Caco-2 (cell line): Measurements from ENCODE around the gene TAF12. TPM values are rescaled to one million over a fixed set of nuclear protein-coding genes. Genes with fewer than 3 reads are reported as not detected.
A peak's percentile ranks its signal among the peaks of the same experiment; 100 is the strongest.

Experiments
- BruUV-seq: library from RNA; stranded (reverse); fragments of 400-500 nt; replicated peaks from 2 replicates; lab custom pipeline; 2021; lab: Mats Ljungman, UMichigan
- CTCF ChIA-PET: fragments of 300-600 bp; sonication (Branson Sonifier 250); formaldehyde crosslinking; loops from one replicate; lab custom pipeline; 2022; ENCODE audit warnings: antibody characterized with exemption; lab: Charles Lee
- POLR2A ChIA-PET: fragments of 300-600 bp; sonication (Branson Sonifier 250); formaldehyde crosslinking; loops from one replicate; lab custom pipeline; 2022; ENCODE audit warnings: antibody characterized with exemption; lab: Charles Lee
- DNase-seq, 2 experiments: peaks; one replicate each; pipeline versions ENCODE4 v3.0.0 to v3.0.0-alpha.2; 2020 to 2022
- H3K27me3 ChIP-seq: replicated peaks from 2 replicates; pipeline ENCODE4 v1.6.0; 2011; ENCODE audit warnings: low read length; ENCODE audit not compliant: control insufficient read depth, insufficient read depth
- H3K36me3 ChIP-seq: 2 replicates; pipeline ENCODE4 v1.5.1; 2011; ENCODE audit warnings: low read length; ENCODE audit not compliant: control insufficient read depth, insufficient read depth
- H3K4me1 ChIP-seq: fragments of 250-450 bp; sonication (Bioruptor Pico); 2 replicates; pipeline ENCODE4 v1.5.1; 2020; ENCODE audit warnings: mild to moderate bottlenecking
- H3K4me3 ChIP-seq: 2 replicates; pipeline ENCODE4 v1.5.1; 2011; ENCODE audit warnings: low read depth, mild to moderate bottlenecking, control low read depth, low read length
- H3K9me3 ChIP-seq: fragments of 250-450 bp; sonication (Bioruptor Pico); 2 replicates; pipeline ENCODE4 v1.5.1; 2020; ENCODE audit warnings: mild to moderate bottlenecking, moderate library complexity
- H3K27ac Mint-ChIP-seq: one replicate; pipeline ENCODE4 v1.8.0; 2022; ENCODE audit warnings: mixed read lengths; ENCODE audit not compliant: unreplicated experiment
- H3K27me3 Mint-ChIP-seq: one replicate; pipeline ENCODE4 v1.8.0; 2022; ENCODE audit warnings: mixed read lengths; ENCODE audit not compliant: insufficient read depth, unreplicated experiment
- H3K36me3 Mint-ChIP-seq: one replicate; pipeline ENCODE4 v1.8.0; 2022; ENCODE audit warnings: mild to moderate bottlenecking, mixed read lengths; ENCODE audit not compliant: insufficient read depth, unreplicated experiment
- H3K4me1 Mint-ChIP-seq: one replicate; pipeline ENCODE4 v1.8.0; 2022; ENCODE audit warnings: low read depth, mixed read lengths; ENCODE audit not compliant: unreplicated experiment
- H3K4me3 Mint-ChIP-seq: one replicate; pipeline ENCODE4 v1.8.0; 2022; ENCODE audit warnings: mild to moderate bottlenecking, moderate library complexity, mixed read lengths; ENCODE audit not compliant: unreplicated experiment
- H3K9me3 Mint-ChIP-seq: one replicate; pipeline ENCODE4 v1.8.0; 2022; ENCODE audit warnings: mixed read lengths; ENCODE audit not compliant: unreplicated experiment
- intact Hi-C: fragments of 100-400 bp; cut with micrococcal nuclease; formaldehyde crosslinking; loops from one replicate; pipeline ENCODE4 v1.10.0; 2022; ENCODE audit not compliant: unreplicated experiment
- total RNA-seq: library from RNA; stranded (reverse); gene quantifications from 2 replicates; pipeline ENCODE4 v1.2.3, GENCODE V29; 2022
- TF ChIP-seq, protein P1 (sequence below), 2 experiments: fragments of 200-600 bp in 1 of 2; IDR thresholded peaks; 1 replicate in 1 of 2; 2 replicates in 1 of 2; pipeline versions ENCODE4 v1.5.1 to v1.8.0; 2011 to 2022; ENCODE audit warnings: antibody characterized with exemption in 1 of 2, control low read depth in 1 of 2, inconsistent platforms in 1 of 2, low read depth in 1 of 2, low read length in 1 of 2, mild to moderate bottlenecking in 1 of 2, moderate library complexity in 1 of 2; ENCODE audit not compliant: insufficient read depth in 1 of 2, severe bottlenecking in 1 of 2, unreplicated experiment in 1 of 2

TAF12 gene
- total RNA-seq, 1 experiment from 2014 or later = 11.3 TPM

DNA sequence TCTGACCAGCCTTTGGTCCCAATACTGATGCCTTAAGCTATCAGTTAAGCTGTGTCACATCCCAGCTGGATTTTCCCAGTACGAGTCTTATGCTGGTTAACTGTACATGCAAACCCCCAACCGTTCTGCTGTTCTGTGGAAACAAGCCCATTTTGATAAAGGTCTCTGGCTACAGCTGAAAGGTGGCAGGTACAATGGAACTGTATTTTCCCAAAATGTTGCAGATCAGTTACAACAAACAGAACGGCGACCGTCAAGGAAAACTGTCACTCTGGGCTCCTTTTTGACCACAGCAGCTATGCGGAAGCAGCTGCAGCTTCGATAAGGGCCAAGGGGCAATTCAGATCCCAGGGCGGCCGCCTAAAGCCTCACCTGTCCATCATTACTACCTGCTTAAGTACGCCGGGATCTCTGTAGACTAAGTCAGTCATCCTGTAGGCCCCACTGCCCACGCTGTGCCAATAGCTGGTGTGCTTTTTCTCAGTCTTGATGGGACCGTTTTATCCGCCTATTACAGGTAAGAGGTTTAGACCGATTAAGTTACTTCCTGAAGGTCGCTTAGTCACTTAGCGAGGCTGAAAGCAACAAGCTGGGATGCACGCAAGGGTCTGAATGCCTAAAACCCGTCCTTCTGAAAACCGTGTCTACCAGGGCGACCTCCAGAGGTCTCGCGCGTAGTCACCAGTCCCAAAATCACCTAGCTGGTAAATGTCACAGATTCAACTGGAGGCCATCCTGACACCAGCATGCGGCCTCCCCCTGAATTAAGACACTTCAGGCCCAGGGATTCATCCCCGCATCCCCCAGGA is 61.9 kb downstream of the TAF12 start:
- peaks cover 4% of the 10 kb centered on the region for H3K36me3 ChIP-seq
- Mint-ChIP-seq H3K27me3 (no peaks in the 10 kb centered on the region), H3K4me3 (peak overlapping the region; percentile 85), H3K4me1 (peaks cover 11% of the 10 kb centered on the region), H3K9me3 (no peaks in the 10 kb centered on the region), H3K36me3 (peaks cover 65% of the 10 kb centered on the region), H3K27ac (peak overlapping the region; percentile 88)
- no peaks in the 10 kb centered on the region for H3K27me3 ChIP-seq
- intact Hi-C loops = loop anchor here (2.0 kb wide), 2 partner anchors 28 to 62 kb away; partner anchors contain the start of gene TRNAU1AP
- peaks cover 5% of the 10 kb centered on the region; the same call in 1 of the 2 replicates for H3K4me1 ChIP-seq
- TF ChIP-seq, protein P1, sequence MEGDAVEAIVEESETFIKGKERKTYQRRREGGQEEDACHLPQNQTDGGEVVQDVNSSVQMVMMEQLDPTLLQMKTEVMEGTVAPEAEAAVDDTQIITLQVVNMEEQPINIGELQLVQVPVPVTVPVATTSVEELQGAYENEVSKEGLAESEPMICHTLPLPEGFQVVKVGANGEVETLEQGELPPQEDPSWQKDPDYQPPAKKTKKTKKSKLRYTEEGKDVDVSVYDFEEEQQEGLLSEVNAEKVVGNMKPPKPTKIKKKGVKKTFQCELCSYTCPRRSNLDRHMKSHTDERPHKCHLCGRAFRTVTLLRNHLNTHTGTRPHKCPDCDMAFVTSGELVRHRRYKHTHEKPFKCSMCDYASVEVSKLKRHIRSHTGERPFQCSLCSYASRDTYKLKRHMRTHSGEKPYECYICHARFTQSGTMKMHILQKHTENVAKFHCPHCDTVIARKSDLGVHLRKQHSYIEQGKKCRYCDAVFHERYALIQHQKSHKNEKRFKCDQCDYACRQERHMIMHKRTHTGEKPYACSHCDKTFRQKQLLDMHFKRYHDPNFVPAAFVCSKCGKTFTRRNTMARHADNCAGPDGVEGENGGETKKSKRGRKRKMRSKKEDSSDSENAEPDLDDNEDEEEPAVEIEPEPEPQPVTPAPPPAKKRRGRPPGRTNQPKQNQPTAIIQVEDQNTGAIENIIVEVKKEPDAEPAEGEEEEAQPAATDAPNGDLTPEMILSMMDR (IDR thresholded peaks at IDR 0.05; ENCODE audit: insufficient read depth in 1 of 2, low read depth in 1 of 2, low read length in 1 of 2, severe bottlenecking in 1 of 2, unreplicated experiment in 1 of 2) = no peak
- H3K9me3 ChIP-seq = no peaks in the 10 kb centered on the region
- BruUV-seq = TSS peak; percentile 65
- POLR2A ChIA-PET = interaction anchor here (0.5 to 2.6 kb wide), 19 partner anchors 9 to 293 kb away, joined by 3 to 30 read pairs (median 6); partner anchors contain the start of genes RAB42, RCC1, TAF12 and TRNAU1AP
- CTCF ChIA-PET = interaction anchor here (0.8 to 1.6 kb wide), 4 partner anchors 22 to 62 kb away, joined by 4 to 8 read pairs (median 6); partner anchors contain the start of gene TAF12
- DNase-seq = peak; percentile 42 to 43
- H3K4me3 ChIP-seq = peak overlapping the region; percentile 73

DNA sequence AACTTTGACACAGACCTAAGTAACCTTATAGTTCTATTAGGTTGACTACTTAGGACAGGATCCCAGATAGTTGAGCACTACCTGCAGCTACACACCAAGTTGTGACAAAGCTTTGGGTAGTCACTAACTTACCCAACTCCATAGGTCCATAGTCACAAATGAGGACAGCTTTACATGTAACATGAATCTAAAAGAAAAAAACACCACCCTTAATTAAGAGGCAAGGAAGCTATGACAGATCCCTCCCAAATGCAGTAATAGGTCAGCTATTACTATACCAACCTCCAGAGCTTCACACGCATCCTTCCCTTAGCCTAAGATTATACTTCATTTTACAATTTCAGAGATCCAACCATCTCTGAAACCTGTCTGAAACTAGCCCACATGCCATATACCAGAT is 63.5 kb downstream of the TAF12 start:
- H3K4me1 Mint-ChIP-seq = peaks cover 6% of the 10 kb centered on the region
- peak overlapping the region; percentile 88 for H3K27ac Mint-ChIP-seq
- Histone ChIP-seq H3K4me1 (peaks cover 5% of the 10 kb centered on the region; the same call in 1 of the 2 replicates), H3K9me3 (no peaks in the 10 kb centered on the region), H3K4me3 (no peak overlapping the region), H3K27me3 (no peaks in the 10 kb centered on the region), H3K36me3 (peaks cover 4% of the 10 kb centered on the region)
- no peak for DNase-seq
- ChIA-PET CTCF (no interaction called here), POLR2A (interaction anchor here (0.7 kb wide), 1 partner anchor 61 kb away, joined by 10 read pairs; no protein-coding TSS in a partner anchor)
- no peaks in the 10 kb centered on the region for H3K27me3 Mint-ChIP-seq
- H3K36me3 Mint-ChIP-seq = peaks cover 71% of the 10 kb centered on the region
- TF ChIP-seq, protein P1 (IDR thresholded peaks at IDR 0.05; ENCODE audit: insufficient read depth in 1 of 2, low read depth in 1 of 2, low read length in 1 of 2, severe bottlenecking in 1 of 2, unreplicated experiment in 1 of 2) = no peak
- no peaks in the 10 kb centered on the region for H3K9me3 Mint-ChIP-seq
- peak overlapping the region; percentile 85 for H3K4me3 Mint-ChIP-seq
- no TSS peak for BruUV-seq
- intact Hi-C loops = no loop called here

DNA sequence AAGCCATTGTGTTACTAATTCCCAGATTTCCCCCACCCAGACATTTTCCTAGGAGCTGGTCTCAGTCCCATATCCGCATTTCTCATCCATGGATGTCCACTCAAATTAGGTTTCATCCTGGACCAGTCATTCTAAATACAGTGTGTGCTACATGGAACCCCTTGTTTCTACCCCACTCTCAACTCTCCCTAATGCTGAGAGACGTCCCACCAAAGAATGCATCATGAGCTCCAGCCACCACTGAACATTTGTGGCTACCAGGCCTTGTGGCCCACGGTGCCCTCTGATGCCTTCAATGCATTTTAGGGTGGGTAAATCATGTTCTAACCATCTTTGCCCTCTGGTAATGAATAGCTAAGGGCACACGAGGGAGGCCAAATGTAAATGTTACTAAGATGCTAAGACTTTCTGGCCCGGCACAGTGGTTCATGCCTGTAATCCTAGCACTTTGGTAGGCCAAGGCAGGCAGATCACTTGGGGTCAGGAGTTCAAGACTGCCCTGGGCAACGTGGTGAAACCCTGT is 64.1 kb downstream of the TAF12 start:
- H3K9me3 Mint-ChIP-seq = no peaks in the 10 kb centered on the region
- H3K4me1 ChIP-seq = peaks cover 5% of the 10 kb centered on the region; the same call in 1 of the 2 replicates
- H3K27ac Mint-ChIP-seq = no peak overlapping the region
- intact Hi-C loops = no loop called here
- no peak overlapping the region for H3K4me3 Mint-ChIP-seq
- TF ChIP-seq, protein P1 (IDR thresholded peaks at IDR 0.05; ENCODE audit: insufficient read depth in 1 of 2, low read depth in 1 of 2, low read length in 1 of 2, severe bottlenecking in 1 of 2, unreplicated experiment in 1 of 2) = no peak
- H3K27me3 Mint-ChIP-seq = no peaks in the 10 kb centered on the region
- ChIA-PET CTCF (no interaction called here), POLR2A (interaction anchor here (0.6 to 0.7 kb wide), 2 partner anchors 38 to 60 kb away, joined by 4 to 10 read pairs; no protein-coding TSS in a partner anchor)
- H3K4me3 ChIP-seq = no peak overlapping the region
- peaks cover 71% of the 10 kb centered on the region for H3K36me3 Mint-ChIP-seq
- peaks cover 4% of the 10 kb centered on the region for H3K36me3 ChIP-seq
- BruUV-seq = no TSS peak
- peaks cover 6% of the 10 kb centered on the region for H3K4me1 Mint-ChIP-seq
- DNase-seq = no peak
- no peaks in the 10 kb centered on the region for H3K9me3 ChIP-seq
- no peaks in the 10 kb centered on the region for H3K27me3 ChIP-seq
